Activated naive CD4-positive, alpha-beta T cell treated with anti-CD3 and anti-CD28 coated beads for 36 hours (primary cell): ENCODE results near the gene KCNJ6. TPM values are rescaled to one million over a fixed set of nuclear protein-coding genes. Genes with fewer than 3 reads are reported as not detected.

Experiments used
- CTCF ChIA-PET: fragments of 350-600 bp; sonication (Branson Sonifier 250); formaldehyde crosslinking; loops from one replicate; lab custom pipeline; 2021; ENCODE audit warnings: antibody characterized with exemption; lab: Charles Lee
- DNase-seq: peaks from one replicate; pipeline ENCODE4 v3.0.0-alpha.2; 2020
- H3K27ac Mint-ChIP-seq: one replicate; pipeline ENCODE4 v1.8.0; 2021; ENCODE audit warnings: mild to moderate bottlenecking, mixed read lengths
- H3K27me3 Mint-ChIP-seq: one replicate; pipeline ENCODE4 v1.8.0; 2021; ENCODE audit warnings: low read depth, mixed read lengths
- H3K36me3 Mint-ChIP-seq: one replicate; pipeline ENCODE4 v1.8.0; 2021; ENCODE audit warnings: low read depth, mixed read lengths
- H3K4me1 Mint-ChIP-seq: one replicate; pipeline ENCODE4 v1.8.0; 2021; ENCODE audit warnings: low read depth, mixed read lengths
- H3K4me3 Mint-ChIP-seq: one replicate; pipeline ENCODE4 v1.8.0; 2021; ENCODE audit warnings: mild to moderate bottlenecking, moderate library complexity, mixed read lengths
- H3K9me3 Mint-ChIP-seq: one replicate; pipeline ENCODE4 v1.8.0; 2021; ENCODE audit warnings: mixed read lengths
- intact Hi-C: fragments of 100-400 bp; cut with micrococcal nuclease; formaldehyde crosslinking; loops from one replicate; pipeline ENCODE4 v1.15.1; 2023
- total RNA-seq, 2 experiments: library from RNA; stranded (reverse); gene quantifications; one replicate each; pipeline ENCODE4 v1.2.3, GENCODE V29; 2021

Gene KCNJ6
- total RNA-seq, 2 experiments from 2014 or later: not detected

- DNase-seq: no peak
- Mint-ChIP-seq H3K4me3 (no peak overlapping the region), H3K27me3 (no peaks in the 10 kb centered on the region), H3K27ac (no peak overlapping the region), H3K36me3 (no peaks in the 10 kb centered on the region), H3K4me1 (peaks cover 4% of the 10 kb centered on the region), H3K9me3 (peaks cover 3% of the 10 kb centered on the region)
- CTCF ChIA-PET: no interaction called here
- intact Hi-C loops: no loop called here
Measured at GRCh38 chr21:37558676-37559211, 357.5 kb downstream of the KCNJ6 start.
